GM21423 (cell line): ENCODE results near the gene SLC8A1.

Experiments used
- ATAC-seq: cut with Tn5 transposase; IDR thresholded peaks from one replicate; pipeline ENCODE4 v1.9.1; 2021; ENCODE audit warnings: mild to moderate bottlenecking, moderate library complexity; ENCODE audit not compliant: unreplicated experiment

The SLC8A1 gene

GRCh38 chr2:40463112-40463511 is 11.2 kb upstream of the SLC8A1 start:
- ATAC-seq, result no peak

- no peak for ATAC-seq
Measured at GRCh38 chr2:40458271-40458794, 6.4 kb upstream of the SLC8A1 start.

GRCh38 chr2:40457837-40458236 is 5.9 kb upstream of the SLC8A1 start:
- no peak for ATAC-seq

GRCh38 chr2:40457366-40457765 is 5.5 kb upstream of the SLC8A1 start:
- no peak for ATAC-seq

GRCh38 chr2:40456926-40457325 is 5.0 kb upstream of the SLC8A1 start:
- ATAC-seq, result no peak

GRCh38 chr2:40455661-40456060 is 3.8 kb upstream of the SLC8A1 start:
- no peak for ATAC-seq

- ATAC-seq, result no peak
Measured at GRCh38 chr2:40454321-40454720, 2.4 kb upstream of the SLC8A1 start.

- no peak for ATAC-seq
Measured at GRCh38 chr2:40452786-40453185, 896 bp upstream of the SLC8A1 start.

GRCh38 chr2:40450796-40451430 is 977 bp downstream of the SLC8A1 start:
- ATAC-seq, result no peak

- ATAC-seq, result no peak
Measured at GRCh38 chr2:40450066-40450795, 1.7 kb downstream of the SLC8A1 start.

- ATAC-seq, result no peak
Measured at GRCh38 chr2:40448476-40449079, 3.3 kb downstream of the SLC8A1 start.

- ATAC-seq, result no peak
Measured at GRCh38 chr2:40445467-40445866, 6.4 kb downstream of the SLC8A1 start.

GRCh38 chr2:40440835-40441234 is 11.1 kb downstream of the SLC8A1 start:
- no peak for ATAC-seq

GRCh38 chr2:40439473-40439872 is 12.4 kb downstream of the SLC8A1 start:
- ATAC-seq, result no peak

- ATAC-seq, result no peak
Measured at GRCh38 chr2:40436093-40436475, 15.8 kb downstream of the SLC8A1 start.

- no peak for ATAC-seq
Measured at GRCh38 chr2:40435426-40436092, 16.3 kb downstream of the SLC8A1 start.

GRCh38 chr2:40434731-40435271 is 17.1 kb downstream of the SLC8A1 start:
- no peak for ATAC-seq

- no peak for ATAC-seq
Measured at GRCh38 chr2:40433736-40434135, 18.2 kb downstream of the SLC8A1 start.

GRCh38 chr2:40432921-40433483 is 18.9 kb downstream of the SLC8A1 start:
- ATAC-seq, result no peak

GRCh38 chr2:40431600-40431955 is 20.3 kb downstream of the SLC8A1 start:
- no peak for ATAC-seq
